Measurements from ENCODE around the gene EFCAB8.
"Not testable (repeated sequence)": the region's sequence is repeated elsewhere in the genome, so short reads cannot be mapped to it uniquely, and the experiment has no call there.

Gene EFCAB8

GRCh38 chr20:32889281-32889680 is 30.6 kb downstream of the EFCAB8 start:
- no peak for DNase-seq

- no peak for DNase-seq
Observed at GRCh38 chr20:32891491-32891890, 32.8 kb downstream of the EFCAB8 start.

GRCh38 chr20:32891926-32892660 is 33.4 kb downstream of the EFCAB8 start:
- DNase-seq, result no peak

- DNase-seq, result no peak
Observed at GRCh38 chr20:32893263-32894025, 34.7 kb downstream of the EFCAB8 start.

GRCh38 chr20:32894026-32894483 is 35.3 kb downstream of the EFCAB8 start:
- DNase-seq, result no peak

- DNase-seq, result no peak
Observed at GRCh38 chr20:32894711-32895355, 36.1 kb downstream of the EFCAB8 start.

- DNase-seq, result no peak
Observed at GRCh38 chr20:32896521-32897280, 38.0 kb downstream of the EFCAB8 start.

- DNase-seq, result no peak
Observed at GRCh38 chr20:32898729-32899128, 40.0 kb downstream of the EFCAB8 start.

- peak; percentile 63 for DNase-seq
Observed at GRCh38 chr20:32902456-32903420, 44.0 kb downstream of the EFCAB8 start.

- no peak for DNase-seq
Observed at GRCh38 chr20:32903666-32904175, 45.0 kb downstream of the EFCAB8 start.

GRCh38 chr20:32904678-32905077 is 46.0 kb downstream of the EFCAB8 start:
- DNase-seq, result not testable (repeated sequence)

GRCh38 chr20:32906200-32906599 is 47.5 kb downstream of the EFCAB8 start:
- no peak for DNase-seq

- no peak for DNase-seq
Observed at GRCh38 chr20:32906871-32907495, 48.3 kb downstream of the EFCAB8 start.

- no peak for DNase-seq
Observed at GRCh38 chr20:32907886-32908285, 49.2 kb downstream of the EFCAB8 start.

GRCh38 chr20:32908334-32909292 is 49.9 kb downstream of the EFCAB8 start:
- no peak for DNase-seq

GRCh38 chr20:32909451-32909850 is 50.7 kb downstream of the EFCAB8 start:
- no peak for DNase-seq

- DNase-seq, result no peak
Observed at GRCh38 chr20:32909896-32910571, 51.3 kb downstream of the EFCAB8 start.

- DNase-seq, result no peak
Observed at GRCh38 chr20:32911355-32911754, 52.6 kb downstream of the EFCAB8 start.

GRCh38 chr20:32912688-32913087 is 54.0 kb downstream of the EFCAB8 start:
- no peak for DNase-seq

Data from stimulated activated CD4-positive, alpha-beta T cell treated with anti-CD3 and anti-CD28 coated beads, Interleukin-12 subunit alpha, Interleukin-12 subunit beta, amount 100 ng/mL, for 4 hours (primary cell).